ENCODE results near the gene NFATC2. TPM values are rescaled to one million over a fixed set of nuclear protein-coding genes. Genes with fewer than 3 reads are reported as not detected.

The NFATC2 gene
- total and polyA plus RNA-seq, 12 donors: 0.43 to 5.7 (median 3.3) TPM

DNA sequence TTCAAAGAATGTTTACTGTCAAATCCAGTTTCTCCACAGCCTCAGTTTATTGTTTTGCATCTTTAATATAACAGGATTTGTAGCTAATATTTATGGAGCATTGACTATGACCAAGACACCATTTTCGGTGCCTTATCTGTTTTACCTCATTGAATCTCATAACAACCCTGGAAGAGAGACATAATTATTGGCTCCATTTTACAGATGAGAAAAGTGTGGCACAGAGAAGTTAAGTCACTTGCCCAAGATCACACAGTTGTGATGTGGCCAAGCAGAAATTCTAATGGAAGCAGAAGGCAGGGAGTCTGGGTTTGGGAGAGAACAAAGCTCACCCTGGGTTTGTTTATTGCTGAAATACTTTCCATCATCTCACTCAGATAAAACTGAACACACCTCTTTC, 17.5 kb upstream of the NFATC2 start:
- no peaks in the 10 kb centered on the region for H3K36me3 ChIP-seq
- H3K4me3 ChIP-seq: no peak overlapping the region
- ATAC-seq: no peak
- no peak for DNase-seq
- no peak for TF ChIP-seq CTCF (IDR thresholded peaks at IDR 0.05)
- 84 to 91% methylated on average over 1 of the region's 1 CpG for WGBS, 2 donors
- peaks cover 0 to 63% (median 0%) of the 10 kb centered on the region in 7 donors for H3K27me3 ChIP-seq
- intact Hi-C loops (cut with DNase I): loop anchor here in 5 of 10 donors (5.0 to 10.0 kb wide), 5 partner anchors 68 to 175 kb away; no protein-coding TSS in a partner anchor
- H3K4me1 ChIP-seq: peaks cover 6 to 51% (median 37%) of the 10 kb centered on the region in 9 donors
- H3K9me3 ChIP-seq: no peaks in the 10 kb centered on the region
- no peak overlapping the region for H3K27ac ChIP-seq

DNA sequence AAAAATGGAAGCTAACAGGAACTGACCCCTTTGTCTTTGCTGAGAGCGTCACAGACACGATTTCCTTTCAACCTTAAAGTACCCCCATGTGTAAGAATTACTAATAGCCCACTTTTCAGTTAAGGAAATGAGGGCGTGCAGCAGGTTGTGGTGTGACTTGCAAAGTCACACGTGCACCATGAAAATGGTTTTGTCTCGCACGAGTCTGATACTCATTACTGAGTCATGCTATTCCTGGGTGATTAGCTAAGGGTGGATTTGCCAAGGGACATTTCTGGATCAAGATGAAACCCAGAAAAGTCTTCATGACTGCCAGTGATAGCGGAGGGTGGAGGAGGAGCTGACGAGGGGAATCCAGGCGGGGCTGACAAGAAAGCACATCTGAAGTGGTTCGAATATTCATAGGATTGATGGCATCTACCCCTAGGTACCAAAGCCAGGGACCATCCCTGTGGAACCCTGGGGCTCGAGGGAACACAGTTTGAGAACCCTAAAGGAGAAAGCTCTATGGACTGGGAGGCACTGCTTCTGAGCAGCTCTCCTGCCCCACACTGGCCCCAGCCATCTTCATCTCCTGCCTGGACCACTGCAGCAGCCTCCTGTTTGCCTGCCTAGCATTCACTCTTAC, 12.1 kb upstream of the NFATC2 start:
- H3K4me3 ChIP-seq: no peak overlapping the region
- WGBS, 2 donors: 56 to 59% methylated on average over 11 of the region's 11 CpGs

DNA sequence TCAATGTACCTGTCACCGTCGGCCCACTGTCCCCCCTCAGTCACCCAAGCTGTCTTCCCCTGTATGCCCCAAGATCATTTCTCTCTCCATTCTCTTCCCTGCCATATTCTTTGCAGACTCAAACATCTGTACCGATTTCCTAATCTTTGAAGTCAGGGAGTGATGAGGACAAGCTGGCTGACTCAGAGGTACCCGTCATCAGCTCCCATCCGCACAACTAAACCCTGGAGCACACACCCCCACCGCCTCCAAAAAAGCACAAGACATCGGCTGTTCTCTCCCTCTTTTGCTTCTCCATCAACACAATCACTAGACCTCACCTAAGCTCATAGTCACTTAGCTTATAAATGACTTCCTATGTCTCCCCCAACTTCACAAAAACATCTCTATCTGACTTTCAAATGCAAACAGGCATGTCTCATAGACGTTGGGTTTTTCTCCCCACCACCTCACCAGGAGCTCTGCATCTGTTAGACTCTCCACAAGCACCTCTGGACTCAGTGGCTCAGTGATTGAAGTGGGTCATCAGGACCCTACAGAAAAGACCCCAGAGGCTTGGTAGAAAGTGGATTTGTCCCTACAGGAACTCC, 11.5 kb upstream of the NFATC2 start:
- Histone ChIP-seq H3K27ac (peak overlapping the region in 1 of 10 donors; percentile 12), H3K9me3 (no peaks in the 10 kb centered on the region), H3K27me3 (peaks cover 0 to 7% (median 0%) of the 10 kb centered on the region in 7 donors), H3K4me1 (peaks cover 0 to 11% (median 9%) of the 10 kb centered on the region in 9 donors), H3K36me3 (no peaks in the 10 kb centered on the region), H3K4me3 (no peak overlapping the region)
- intact Hi-C loops (cut with DNase I): no loop called here
- 64% methylated on average over 8 of the region's 8 CpGs for WGBS, 2 donors
- no peak for TF ChIP-seq CTCF (IDR thresholded peaks at IDR 0.05)
- DNase-seq: no peak
- ATAC-seq: no peak

More for the DNA sequence above, 12.1 kb upstream of the NFATC2 start:
- DNase-seq (no peak), ATAC-seq (peak in 5 of 8 donors; percentile 38 to 51 (median 50))
- Histone ChIP-seq H3K27me3 (peaks cover 0 to 14% (median 0%) of the 10 kb centered on the region in 7 donors), H3K4me1 (peaks cover 0 to 12% (median 9%) of the 10 kb centered on the region in 9 donors), H3K27ac (peak overlapping the region in 1 of 10 donors; percentile 12), H3K9me3 (no peaks in the 10 kb centered on the region), H3K36me3 (no peaks in the 10 kb centered on the region)
- intact Hi-C loops (cut with DNase I): no loop called here
- TF ChIP-seq CTCF (IDR thresholded peaks at IDR 0.05): no peak

- TF ChIP-seq CTCF (IDR thresholded peaks at IDR 0.05): no peak
- intact Hi-C loops (cut with DNase I): no loop called here
- peaks cover 0 to 11% (median 9%) of the 10 kb centered on the region in 9 donors for H3K4me1 ChIP-seq
- 94 to 100% methylated on average over 3 of the region's 3 CpGs for WGBS, 2 donors
- H3K4me3 ChIP-seq: no peak overlapping the region
- no peaks in the 10 kb centered on the region for H3K9me3 ChIP-seq
- ATAC-seq: no peak
- no peaks in the 10 kb centered on the region for H3K27me3 ChIP-seq
- no peak overlapping the region for H3K27ac ChIP-seq
- no peak for DNase-seq
- no peaks in the 10 kb centered on the region for H3K36me3 ChIP-seq
These were observed 8.7 kb upstream of the NFATC2 start for GRCh38 chr20:51551186-51551585.

Data from heart right ventricle (tissue), 16 donors.